SU-DHL-6 (cell line): ENCODE measurements around the gene COX14.

ENCODE experiments used
- H2AFZ ChIP-seq: fragments of 200-600 bp; sonication (generic); 2 replicates; pipeline ENCODE4 v1.6.1; 2014; ENCODE audit warnings: low read depth, mild to moderate bottlenecking, moderate library complexity, mixed read lengths, antibody characterized with exemption, low read length; ENCODE audit not compliant: severe bottlenecking
- H3F3A ChIP-seq: fragments of 200-600 bp; shearing (Covaris generic); 2 replicates; pipeline ENCODE4 v1.6.0; 2016; ENCODE audit warnings: antibody characterized with exemption, mild to moderate bottlenecking; ENCODE audit not compliant: insufficient read depth
- H3K27ac ChIP-seq: fragments of 200-600 bp; sonication (generic); 2 replicates; pipeline ENCODE4 v1.5.1; 2016; ENCODE audit warnings: low read depth, mild to moderate bottlenecking, low read length, moderate library complexity, mixed read lengths
- H3K27me3 ChIP-seq: fragments of 200-600 bp; sonication (generic), shearing (Covaris generic); 2 replicates; pipeline ENCODE4 v1.6.0; 2014; ENCODE audit warnings: mild to moderate bottlenecking, low read length
- H3K36me3 ChIP-seq: fragments of 200-600 bp; sonication (generic); 2 replicates; pipeline ENCODE4 v1.6.1; 2014; ENCODE audit warnings: mild to moderate bottlenecking, low read length, mixed read lengths
- H3K4me2 ChIP-seq: fragments of 300-600, 200-600 bp; shearing (Covaris generic), sonication (generic); 2 replicates; pipeline ENCODE4 v1.6.0; 2014; ENCODE audit warnings: low read length, low read depth, mild to moderate bottlenecking; ENCODE audit not compliant: poor library complexity, severe bottlenecking
- H3K4me3 ChIP-seq: fragments of 200-600 bp; sonication (generic); 2 replicates; pipeline ENCODE4 v1.5.1; 2014; ENCODE audit warnings: antibody characterized with exemption, low read length, mild to moderate bottlenecking, mixed read lengths; ENCODE audit not compliant: insufficient read depth, poor library complexity, severe bottlenecking
- H3K79me2 ChIP-seq: fragments of 200-600 bp; sonication (generic); 2 replicates; pipeline ENCODE4 v1.6.1; 2014; ENCODE audit warnings: mild to moderate bottlenecking, low read length, moderate library complexity; ENCODE audit not compliant: insufficient read depth
- H3K9ac ChIP-seq: fragments of 200-600 bp; sonication (generic); 2 replicates; pipeline ENCODE4 v1.7.0; 2014; ENCODE audit warnings: mild to moderate bottlenecking, low read length
- H3K9me2 ChIP-seq: fragments of 200-600 bp; sonication (generic); replicated peaks from 2 replicates; pipeline ENCODE4 v1.6.1; 2014; ENCODE audit warnings: low read length; ENCODE audit not compliant: insufficient read depth
- H3K9me3 ChIP-seq: fragments of 200-600 bp; sonication (generic); 2 replicates; pipeline ENCODE4 v1.6.1; 2014; ENCODE audit warnings: low read length, mixed read lengths; ENCODE audit not compliant: insufficient read depth
- H4K20me1 ChIP-seq: fragments of 200-600 bp; sonication (generic); 2 replicates; pipeline ENCODE4 v1.6.1; 2014; ENCODE audit warnings: low read depth, mild to moderate bottlenecking, antibody characterized with exemption, low read length, moderate library complexity, mixed read lengths
- CTCF ChIP-seq: fragments of 200-600 bp; sonication (generic); IDR thresholded peaks from one replicate; pipeline ENCODE4 v1.5.1; 2017; ENCODE audit warnings: antibody characterized with exemption, mild to moderate bottlenecking, low read length, moderate library complexity; ENCODE audit not compliant: insufficient read depth, poor library complexity, severe bottlenecking
- EZH2phosphoT487 ChIP-seq: fragments of 200-600 bp; sonication (generic), shearing (Covaris generic); conservative IDR thresholded peaks from 2 replicates; pipeline ENCODE4 v1.6.1; 2018; ENCODE audit warnings: mild to moderate bottlenecking, antibody characterized with exemption, low read length, moderate library complexity, mixed read lengths

The COX14 gene

DNA sequence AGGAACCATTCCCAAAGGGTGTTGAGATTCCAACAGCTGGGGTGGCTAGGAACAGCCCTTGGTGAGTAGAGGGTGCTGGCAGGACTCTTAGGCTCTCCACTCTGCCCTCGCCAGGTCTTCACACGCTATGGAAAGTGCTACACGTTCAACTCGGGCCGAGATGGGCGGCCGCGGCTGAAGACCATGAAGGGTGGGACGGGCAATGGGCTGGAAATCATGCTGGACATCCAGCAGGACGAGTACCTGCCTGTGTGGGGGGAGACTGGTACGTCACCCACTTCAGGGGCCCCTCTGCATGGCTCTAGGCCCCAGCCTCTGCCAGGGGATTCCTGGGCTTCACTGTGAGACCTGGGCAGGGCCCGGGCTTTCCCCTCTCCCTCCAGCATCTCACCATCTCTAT, 34.9 kb upstream of the COX14 start:
- Histone ChIP-seq H3K9me2 (no peaks in the 10 kb centered on the region), H3K36me3 (no peaks in the 10 kb centered on the region), H2AFZ (no peak overlapping the region), H3K4me2 (no peak overlapping the region), H3K27me3 (no peaks in the 10 kb centered on the region), H3K9me3 (no peaks in the 10 kb centered on the region), H3K79me2 (no peaks in the 10 kb centered on the region), H3K27ac (no peak overlapping the region), H3K4me3 (no peak overlapping the region), H4K20me1 (no peaks in the 10 kb centered on the region), H3K9ac (no peak overlapping the region), H3F3A (no peaks in the 10 kb centered on the region)
- TF ChIP-seq EZH2phosphoT487 (no peak), CTCF (no peak)

DNA sequence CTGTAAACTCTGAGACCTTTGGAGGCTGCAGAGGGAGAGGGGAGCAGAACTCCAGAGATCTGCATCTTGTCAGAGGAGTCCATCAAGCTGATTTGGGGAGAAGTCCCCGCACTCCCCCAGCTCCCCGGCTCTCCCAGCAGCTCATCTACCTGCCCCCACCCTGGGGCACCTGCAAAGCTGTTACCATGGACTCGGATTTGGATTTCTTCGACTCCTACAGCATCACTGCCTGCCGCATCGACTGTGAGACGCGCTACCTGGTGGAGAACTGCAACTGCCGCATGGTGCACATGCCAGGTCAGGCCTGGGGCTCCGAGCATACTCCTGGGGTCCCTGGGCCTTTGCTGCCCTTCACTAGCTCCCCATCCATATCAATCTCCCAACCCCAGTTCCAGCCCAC, 33.8 kb upstream of the COX14 start:
- H3K9me2 ChIP-seq: no peaks in the 10 kb centered on the region
- H3K4me3 ChIP-seq: no peak overlapping the region
- H3K27me3 ChIP-seq: no peaks in the 10 kb centered on the region
- no peaks in the 10 kb centered on the region for H3K36me3 ChIP-seq
- H2AFZ ChIP-seq: no peak overlapping the region
- H3K9me3 ChIP-seq: no peaks in the 10 kb centered on the region
- no peaks in the 10 kb centered on the region for H3K79me2 ChIP-seq
- no peaks in the 10 kb centered on the region for H3F3A ChIP-seq
- H3K9ac ChIP-seq: no peak overlapping the region
- no peak overlapping the region for H3K4me2 ChIP-seq
- no peaks in the 10 kb centered on the region for H4K20me1 ChIP-seq
- TF ChIP-seq CTCF (no peak), EZH2phosphoT487 (no peak)
- no peak overlapping the region for H3K27ac ChIP-seq

DNA sequence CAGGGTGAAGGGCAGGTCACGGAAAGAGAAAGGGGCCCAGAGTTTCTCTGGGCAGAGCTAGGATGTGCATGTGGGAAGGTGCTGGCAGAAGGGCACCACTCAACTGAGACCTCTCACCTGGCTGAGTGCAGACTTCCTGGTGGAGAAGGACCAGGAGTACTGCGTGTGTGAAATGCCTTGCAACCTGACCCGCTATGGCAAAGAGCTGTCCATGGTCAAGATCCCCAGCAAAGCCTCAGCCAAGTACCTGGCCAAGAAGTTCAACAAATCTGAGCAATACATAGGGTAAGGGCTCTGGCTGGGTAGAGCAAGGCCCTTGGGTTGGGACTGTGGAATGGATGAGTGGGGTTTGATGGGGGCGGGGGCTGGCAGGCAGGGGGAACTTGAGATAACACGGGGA, 32.3 kb upstream of the COX14 start:
- H3K79me2 ChIP-seq: no peaks in the 10 kb centered on the region
- H3K9me2 ChIP-seq: no peaks in the 10 kb centered on the region
- H3K27me3 ChIP-seq: no peaks in the 10 kb centered on the region
- no peak overlapping the region for H2AFZ ChIP-seq
- TF ChIP-seq CTCF: no peak
- TF ChIP-seq EZH2phosphoT487: no peak
- no peak overlapping the region for H3K4me2 ChIP-seq
- H3K36me3 ChIP-seq: no peaks in the 10 kb centered on the region
- no peaks in the 10 kb centered on the region for H4K20me1 ChIP-seq
- peaks cover 5% of the 10 kb centered on the region for H3F3A ChIP-seq
- H3K9ac ChIP-seq: no peak overlapping the region
- no peak overlapping the region for H3K4me3 ChIP-seq
- no peak overlapping the region for H3K27ac ChIP-seq
- no peaks in the 10 kb centered on the region for H3K9me3 ChIP-seq
